Kidney epithelial cell (primary cell): ENCODE data around the gene HOXA13. TPM values are rescaled to one million over a fixed set of nuclear protein-coding genes. Genes with fewer than 3 reads are reported as not detected.
A peak's percentile ranks its signal among the peaks of the same experiment; 100 is the strongest.

Experiments
- DNase-seq: peaks from one replicate; pipeline ENCODE4 v3.0.0-alpha.2; 2010; ENCODE audit warnings: low read depth
- H3K27me3 ChIP-seq: 2 replicates; pipeline ENCODE4 v1.6.0; 2011; ENCODE audit warnings: low read length; ENCODE audit not compliant: control insufficient read depth, insufficient read depth
- H3K36me3 ChIP-seq: 2 replicates; pipeline ENCODE4 v1.5.1; 2011; ENCODE audit warnings: low read length; ENCODE audit not compliant: control insufficient read depth, insufficient read depth
- H3K4me3 ChIP-seq: 2 replicates; pipeline ENCODE4 v1.5.1; 2011; ENCODE audit warnings: low read depth, mild to moderate bottlenecking, control low read depth, low read length
- CTCF ChIP-seq: IDR thresholded peaks from 2 replicates; pipeline ENCODE4 v1.5.1; 2011; ENCODE audit warnings: mild to moderate bottlenecking, moderate library complexity, low read length, control low read depth, inconsistent platforms; ENCODE audit not compliant: insufficient read depth, poor library complexity, severe bottlenecking
- total RNA-seq: library from RNA; depleted of rRNA; stranded (reverse); fragments of >200 nt; gene quantifications from 2 replicates; pipeline ENCODE4 v1.2.3, GENCODE V29; 2015

The HOXA13 gene
- total RNA-seq, 1 donor from 2014 or later: not detected

- DNase-seq: no peak
- H3K27me3 ChIP-seq: peaks cover 13% of the 10 kb centered on the region
- no peaks in the 10 kb centered on the region for H3K36me3 ChIP-seq
- H3K4me3 ChIP-seq: peak overlapping the region; percentile 52
- TF ChIP-seq CTCF: no peak
Measured at GRCh38 chr7:27187475-27188385, 12.2 kb downstream of the HOXA13 start.

GRCh38 chr7:27186668-27187474, 13.0 kb downstream of the HOXA13 start:
- Histone ChIP-seq H3K36me3 (no peaks in the 10 kb centered on the region), H3K4me3 (peak overlapping the region; percentile 78), H3K27me3 (peaks cover 5% of the 10 kb centered on the region)
- no peak for DNase-seq
- no peak for TF ChIP-seq CTCF

- no peak for DNase-seq
- H3K27me3 ChIP-seq: no peaks in the 10 kb centered on the region
- H3K4me3 ChIP-seq: peak overlapping the region; percentile 78
- H3K36me3 ChIP-seq: no peaks in the 10 kb centered on the region
- no peak for TF ChIP-seq CTCF
Measured at GRCh38 chr7:27185854-27186667, 13.8 kb downstream of the HOXA13 start.

GRCh38 chr7:27185013-27185853, 14.7 kb downstream of the HOXA13 start, which contains the start of gene HOXA11:
HOXA11 (minus strand) TSS chr7:27185232; CDS start chr7:27185144, 88 bp downstream.
- TF ChIP-seq CTCF: no peak
- H3K36me3 ChIP-seq: no peaks in the 10 kb centered on the region
- H3K27me3 ChIP-seq: no peaks in the 10 kb centered on the region
- H3K4me3 ChIP-seq: peak within 1 kb of the TSS; percentile 78
- peak; percentile 95 for DNase-seq
